Glutamatergic neuron (in vitro differentiated cells): ENCODE data around the gene PMEL. TPM values are rescaled to one million over a fixed set of nuclear protein-coding genes. Genes with fewer than 3 reads are reported as not detected.
"Not testable (repeated sequence)": the region's sequence is repeated elsewhere in the genome, so short reads cannot be mapped to it uniquely, and the experiment has no call there.

Experiments
- DNase-seq: peaks from one replicate; pipeline ENCODE4 v3.0.0; 2022
- H3K27ac Mint-ChIP-seq: one replicate; pipeline ENCODE4 v1.8.0; 2020; ENCODE audit warnings: mild to moderate bottlenecking, mixed read lengths, inconsistent platforms; ENCODE audit not compliant: unreplicated experiment
- H3K27me3 Mint-ChIP-seq: one replicate; pipeline ENCODE4 v1.8.0; 2020; ENCODE audit warnings: mild to moderate bottlenecking, moderate library complexity, mixed read lengths, inconsistent platforms; ENCODE audit not compliant: unreplicated experiment
- H3K36me3 Mint-ChIP-seq: one replicate; pipeline ENCODE4 v1.8.0; 2020; ENCODE audit warnings: mild to moderate bottlenecking, mixed read lengths, inconsistent platforms; ENCODE audit not compliant: unreplicated experiment
- H3K4me1 Mint-ChIP-seq: one replicate; pipeline ENCODE4 v1.8.0; 2020; ENCODE audit warnings: mild to moderate bottlenecking, low read depth, mixed read lengths, inconsistent platforms; ENCODE audit not compliant: unreplicated experiment
- H3K4me3 Mint-ChIP-seq: one replicate; pipeline ENCODE4 v1.8.0; 2020; ENCODE audit warnings: mild to moderate bottlenecking, mixed read lengths, inconsistent platforms; ENCODE audit not compliant: unreplicated experiment
- H3K9me3 Mint-ChIP-seq: one replicate; pipeline ENCODE4 v1.8.0; 2020; ENCODE audit warnings: mild to moderate bottlenecking, moderate library complexity, mixed read lengths, inconsistent platforms; ENCODE audit not compliant: unreplicated experiment
- CTCF ChIP-seq: fragments of 200-600 bp; sonication (generic); IDR thresholded peaks from one replicate; pipeline ENCODE4 v1.5.0; 2021; ENCODE audit not compliant: partially characterized antibody, unreplicated experiment
- total RNA-seq: library from RNA; stranded (reverse); fragmentation: NEBNext Ultra II Directional; extraction: Animal tissue kit (Norgen Biotek cat#: 25700); gene quantifications from one replicate; pipeline ENCODE4 v1.2.1, GENCODE V29; 2021; ENCODE audit not compliant: unreplicated experiment

Gene PMEL
- total RNA-seq, 1 donor from 2014 or later = 851 TPM

- DNase-seq = no peak
- TF ChIP-seq CTCF = no peak
- no peaks in the 10 kb centered on the region for H3K9me3 Mint-ChIP-seq
- H3K4me3 Mint-ChIP-seq = no peak overlapping the region
- peaks cover 5% of the 10 kb centered on the region for H3K4me1 Mint-ChIP-seq
- no peak overlapping the region for H3K27ac Mint-ChIP-seq
- no peaks in the 10 kb centered on the region for H3K36me3 Mint-ChIP-seq
- H3K27me3 Mint-ChIP-seq = peaks cover 2% of the 10 kb centered on the region
Observed at GRCh38 chr12:55983232-55983842, 17.5 kb upstream of the PMEL start.

- Mint-ChIP-seq H3K4me1 (peaks cover 8% of the 10 kb centered on the region), H3K27ac (no peak overlapping the region), H3K4me3 (no peak overlapping the region), H3K36me3 (no peaks in the 10 kb centered on the region), H3K27me3 (peaks cover 2% of the 10 kb centered on the region), H3K9me3 (no peaks in the 10 kb centered on the region)
- TF ChIP-seq CTCF = no peak
- DNase-seq = no peak
Observed at GRCh38 chr12:55982319-55982936, 16.6 kb upstream of the PMEL start.

GRCh38 chr12:55981882-55982281 is 16.0 kb upstream of the PMEL start:
- DNase-seq, H3K27ac Mint-ChIP-seq, H3K4me1 Mint-ChIP-seq, H3K4me3 Mint-ChIP-seq, H3K36me3 Mint-ChIP-seq, H3K9me3 Mint-ChIP-seq, H3K27me3 Mint-ChIP-seq: not testable (repeated sequence)

GRCh38 chr12:55979069-55979468 is 13.2 kb upstream of the PMEL start:
- DNase-seq = no peak
- no peak overlapping the region for H3K27ac Mint-ChIP-seq
- peaks cover 11% of the 10 kb centered on the region for H3K4me1 Mint-ChIP-seq
- H3K9me3 Mint-ChIP-seq = peaks cover 1% of the 10 kb centered on the region
- no peak overlapping the region for H3K4me3 Mint-ChIP-seq
- H3K36me3 Mint-ChIP-seq = peaks cover 4% of the 10 kb centered on the region
- no peak for TF ChIP-seq CTCF
- peaks cover 2% of the 10 kb centered on the region for H3K27me3 Mint-ChIP-seq

GRCh38 chr12:55978393-55978792 is 12.6 kb upstream of the PMEL start:
- TF ChIP-seq CTCF = no peak
- DNase-seq = no peak
- Mint-ChIP-seq H3K27ac (no peak overlapping the region), H3K36me3 (peaks cover 4% of the 10 kb centered on the region), H3K4me3 (no peak overlapping the region), H3K4me1 (peaks cover 11% of the 10 kb centered on the region), H3K27me3 (peaks cover 2% of the 10 kb centered on the region), H3K9me3 (peaks cover 1% of the 10 kb centered on the region)
